ENCODE measurements around the gene SPATS2.
"Not testable (repeated sequence)": the region's sequence is repeated elsewhere in the genome, so short reads cannot be mapped to it uniquely, and the experiment has no call there.

GRCh38 chr12:49534122-49534521 is 166.9 kb downstream of the SPATS2 start:
- TF ChIP-seq CTCF (IDR thresholded peaks at IDR 0.05); REST (IDR thresholded peaks at IDR 0.05; ENCODE audit: insufficient read depth in 1 of 2, low read depth in 2 of 2, low read length in 1 of 2); SIN3A (IDR thresholded peaks at IDR 0.05; ENCODE audit: borderline replicate concordance, insufficient read depth, low read depth, low read length); POLR2AphosphoS5 (IDR thresholded peaks at IDR 0.05; ENCODE audit: low read depth, low read length); TCF7L2 (IDR thresholded peaks at IDR 0.05; ENCODE audit: low read depth, low read length): not testable (repeated sequence)

Measured in Panc1 (cell line).